ENCODE results near the gene CDH23. TPM values are rescaled to one million over a fixed set of nuclear protein-coding genes. Genes with fewer than 3 reads are reported as not detected.

CDH23 gene
- total and polyA plus RNA-seq, 10 of the 15 experiments (the other 5 are each of a cell fraction or from before 2014, with no cell fraction given) = 0.09 to 0.40 (median 0.15) TPM; not detected in 1

GRCh38 chr10:71520042-71520441, 123.3 kb downstream of the CDH23 start:
- Histone ChIP-seq H3K27ac (ENCODE audit: control insufficient read depth, insufficient read depth) (no peak overlapping the region), H3K9me3 (replicated peaks; ENCODE audit: control insufficient read depth, insufficient read depth, low read length) (no peaks in the 10 kb centered on the region), H3K9ac (ENCODE audit: control insufficient read depth, insufficient read depth, low read length) (no peak overlapping the region), H3K27me3 (replicated peaks in 1 of 2; ENCODE audit: control insufficient read depth in 2 of 2, insufficient read depth in 2 of 2, low read length in 1 of 2) (peaks cover 0 to 8% of the 10 kb centered on the region in 2 experiments; a peak in 3 of 4 replicates), H3K4me3 (no peak overlapping the region), H3K4me1 (ENCODE audit: control insufficient read depth, insufficient read depth, low read length) (no peaks in the 10 kb centered on the region), H4K20me1 (ENCODE audit: control insufficient read depth, insufficient read depth) (no peaks in the 10 kb centered on the region; the same call in 1 of the 2 replicates), H3K4me2 (ENCODE audit: control insufficient read depth, insufficient read depth) (no peak overlapping the region), H2AFZ (ENCODE audit: control insufficient read depth, low read depth, low read length) (no peak overlapping the region), H3K36me3 (ENCODE audit: control insufficient read depth in 2 of 2, insufficient read depth in 2 of 2, low read length in 1 of 2) (no peaks in the 10 kb centered on the region), H3K79me2 (ENCODE audit: control insufficient read depth, insufficient read depth, low read length) (no peaks in the 10 kb centered on the region)
- SMC1A ChIA-PET (ENCODE audit: uncharacterized antibody, unreplicated experiment) = no interaction called here
- in situ Hi-C loops (cut with MboI) = no loop called here
- BruUV-seq (replicated peaks) = no TSS peak
- 12% methylated on average over 8 of the region's 8 CpGs for WGBS (ENCODE audit: insufficient coverage, insufficient replicate concordance, low lambda C conversion rate, missing lambda C conversion rate)
- RAD21 ChIA-PET (ENCODE audit: unreplicated experiment) = interaction anchor here (0.7 to 1.0 kb wide), 2 partner anchors 33 to 970 kb away, joined by 3 read pairs; no protein-coding TSS in a partner anchor
- DNase-seq (ENCODE audit: low read depth, low spot score) (no peak), FAIRE-seq (no peak), ATAC-seq (no peak)
- CTCF ChIA-PET = no interaction called here
- intact Hi-C loops (cut with micrococcal nuclease; ENCODE audit: unreplicated experiment) = no loop called here
- POLR2A ChIA-PET = no interaction called here
- TF ChIP-seq WRNIP1 (IDR thresholded peaks at IDR 0.05; ENCODE audit: borderline replicate concordance, low read depth, low read length) = no peak
- no peak for TF ChIP-seq IRF4 (IDR thresholded peaks at IDR 0.05; ENCODE audit: low read depth, low read length)
- TF ChIP-seq EZH2 (IDR thresholded peaks at IDR 0.05; ENCODE audit: borderline replicate concordance, control insufficient read depth, low read depth, low read length) = no peak
- TF ChIP-seq KAT2A (conservative IDR thresholded peaks at IDR 0.05; ENCODE audit: control insufficient read depth, low read depth, low read length) = no peak
- no peak for TF ChIP-seq NR2F1 (conservative IDR thresholded peaks at IDR 0.05)
- no peak for TF ChIP-seq CBFB (IDR thresholded peaks at IDR 0.05; ENCODE audit: low read depth)
- no peak for TF ChIP-seq RAD21 (IDR thresholded peaks at IDR 0.05; ENCODE audit: insufficient read depth, low read depth, low read length)
- no peak for TF ChIP-seq SMC3 (IDR thresholded peaks at IDR 0.05; ENCODE audit: borderline replicate concordance, low read length)
- no peak for TF ChIP-seq TAF1 (IDR thresholded peaks at IDR 0.05; ENCODE audit: borderline replicate concordance, low read depth, low read length)
- TF ChIP-seq ZNF207 (IDR thresholded peaks at IDR 0.05; ENCODE audit: borderline replicate concordance) = no peak

Measured in GM12878 (cell line).